MM.1S (cell line): Measurements from ENCODE around the gene DZIP1.

ENCODE experiments used
- DNase-seq: peaks from one replicate; pipeline ENCODE4 v3.0.0-alpha.2; 2015
- H2AFZ ChIP-seq: fragments of 300-600 bp; sonication (generic); 2 replicates; pipeline ENCODE4 v1.6.0; 2016; ENCODE audit warnings: antibody characterized with exemption, low read length
- H3F3A ChIP-seq: fragments of 300-600 bp; sonication (generic); 2 replicates; pipeline ENCODE4 v1.6.1; 2016; ENCODE audit warnings: mild to moderate bottlenecking, antibody characterized with exemption, low read length, moderate library complexity, mixed read lengths; ENCODE audit not compliant: insufficient read depth
- H3K27ac ChIP-seq: fragments of 300-600 bp; sonication (generic); 2 replicates; pipeline ENCODE4 v1.5.1; 2016; ENCODE audit warnings: mild to moderate bottlenecking, low read length
- H3K27me3 ChIP-seq: fragments of 300-600 bp; sonication (generic); replicated peaks from 2 replicates; pipeline ENCODE4 v1.6.0; 2016; ENCODE audit warnings: low read length; ENCODE audit not compliant: insufficient read depth
- H3K36me3 ChIP-seq: fragments of 300-600 bp; sonication (generic); replicated peaks from 2 replicates; pipeline ENCODE4 v1.6.1; 2016; ENCODE audit warnings: mild to moderate bottlenecking, low read length, mixed read lengths; ENCODE audit not compliant: insufficient read depth
- H3K4me1 ChIP-seq: fragments of 300-600 bp; sonication (generic); 2 replicates; pipeline ENCODE4 v1.6.1; 2016; ENCODE audit warnings: low read length, mixed read lengths
- H3K4me2 ChIP-seq: fragments of 300-600 bp; sonication (generic); 2 replicates; pipeline ENCODE4 v1.6.0; 2016; ENCODE audit warnings: low read depth, low read length
- H3K4me3 ChIP-seq: fragments of 300-600 bp; sonication (generic); 2 replicates; pipeline ENCODE4 v1.5.1; 2016; ENCODE audit warnings: low read length, mixed read lengths
- H3K79me2 ChIP-seq: fragments of 300-600 bp; sonication (generic); 2 replicates; pipeline ENCODE4 v1.6.1; 2016; ENCODE audit warnings: mixed run types, low read length, mixed read lengths
- H3K9ac ChIP-seq: fragments of 300-600 bp; sonication (generic); 2 replicates; pipeline ENCODE4 v1.6.1; 2016; ENCODE audit warnings: low read length, mixed read lengths
- H3K9me2 ChIP-seq: fragments of 300-600 bp; sonication (generic); replicated peaks from 2 replicates; pipeline ENCODE4 v1.6.1; 2016; ENCODE audit warnings: mild to moderate bottlenecking, low read length, mixed read lengths; ENCODE audit not compliant: insufficient read depth
- H3K9me3 ChIP-seq: fragments of 300-600 bp; sonication (generic); replicated peaks from 2 replicates; pipeline ENCODE4 v1.6.1; 2016; ENCODE audit warnings: mild to moderate bottlenecking, low read length, mixed read lengths; ENCODE audit not compliant: insufficient read depth
- H4K20me1 ChIP-seq: fragments of 300-600 bp; sonication (generic); 2 replicates; pipeline ENCODE4 v1.6.1; 2016; ENCODE audit warnings: mild to moderate bottlenecking, low read length, moderate library complexity, mixed read lengths; ENCODE audit not compliant: insufficient read depth
- EZH2 ChIP-seq: fragments of 300-600 bp; sonication (generic); optimal IDR thresholded peaks from 2 replicates; pipeline ENCODE3; 2017; ENCODE audit warnings: low read depth, mild to moderate bottlenecking, antibody characterized with exemption, low read length, mixed read lengths
- EZH2phosphoT487 ChIP-seq: fragments of 300-600 bp; sonication (generic); IDR thresholded peaks from 2 replicates; pipeline ENCODE4 v1.6.1; 2018; ENCODE audit warnings: antibody characterized with exemption, low read length
- TF ChIP-seq, protein P1 (sequence below): fragments of 300-600 bp; sonication (generic); IDR thresholded peaks from 2 replicates; pipeline ENCODE4 v1.5.1; 2016; ENCODE audit warnings: antibody characterized with exemption, low read length, mixed read lengths

The DZIP1 gene

DNA sequence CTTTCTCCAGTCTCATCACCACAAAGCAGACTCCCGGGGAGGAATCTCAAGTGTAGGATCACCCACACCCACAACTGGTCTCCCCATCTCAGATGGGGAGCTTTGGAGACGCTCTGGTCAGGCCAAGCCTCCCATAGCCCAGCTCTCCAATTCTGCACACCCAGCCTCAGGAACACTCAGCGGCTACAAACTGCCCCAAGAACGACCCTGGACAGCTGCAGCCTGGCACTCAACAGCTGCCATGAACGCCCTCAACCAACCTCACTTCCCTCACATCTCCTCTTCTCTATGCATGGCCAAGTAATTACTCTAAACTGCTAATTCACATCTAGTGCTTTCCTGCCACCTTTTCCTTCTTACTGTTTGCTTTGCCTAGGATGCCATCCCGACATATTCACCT, 42.6 kb downstream of the DZIP1 start:
- no peaks in the 10 kb centered on the region for H3F3A ChIP-seq
- H3K4me3 ChIP-seq, result no peak overlapping the region
- H4K20me1 ChIP-seq, result no peaks in the 10 kb centered on the region
- no peaks in the 10 kb centered on the region for H3K79me2 ChIP-seq
- H3K9me2 ChIP-seq, result no peaks in the 10 kb centered on the region
- no peak overlapping the region for H2AFZ ChIP-seq
- TF ChIP-seq, protein P1, sequence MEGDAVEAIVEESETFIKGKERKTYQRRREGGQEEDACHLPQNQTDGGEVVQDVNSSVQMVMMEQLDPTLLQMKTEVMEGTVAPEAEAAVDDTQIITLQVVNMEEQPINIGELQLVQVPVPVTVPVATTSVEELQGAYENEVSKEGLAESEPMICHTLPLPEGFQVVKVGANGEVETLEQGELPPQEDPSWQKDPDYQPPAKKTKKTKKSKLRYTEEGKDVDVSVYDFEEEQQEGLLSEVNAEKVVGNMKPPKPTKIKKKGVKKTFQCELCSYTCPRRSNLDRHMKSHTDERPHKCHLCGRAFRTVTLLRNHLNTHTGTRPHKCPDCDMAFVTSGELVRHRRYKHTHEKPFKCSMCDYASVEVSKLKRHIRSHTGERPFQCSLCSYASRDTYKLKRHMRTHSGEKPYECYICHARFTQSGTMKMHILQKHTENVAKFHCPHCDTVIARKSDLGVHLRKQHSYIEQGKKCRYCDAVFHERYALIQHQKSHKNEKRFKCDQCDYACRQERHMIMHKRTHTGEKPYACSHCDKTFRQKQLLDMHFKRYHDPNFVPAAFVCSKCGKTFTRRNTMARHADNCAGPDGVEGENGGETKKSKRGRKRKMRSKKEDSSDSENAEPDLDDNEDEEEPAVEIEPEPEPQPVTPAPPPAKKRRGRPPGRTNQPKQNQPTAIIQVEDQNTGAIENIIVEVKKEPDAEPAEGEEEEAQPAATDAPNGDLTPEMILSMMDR, result no peak
- TF ChIP-seq EZH2phosphoT487, result no peak
- TF ChIP-seq EZH2, result no peak
- H3K9ac ChIP-seq, result no peak overlapping the region
- no peaks in the 10 kb centered on the region for H3K36me3 ChIP-seq
- no peaks in the 10 kb centered on the region for H3K9me3 ChIP-seq
- H3K4me1 ChIP-seq, result no peaks in the 10 kb centered on the region
- no peak overlapping the region for H3K4me2 ChIP-seq
- no peak overlapping the region for H3K27ac ChIP-seq
- no peaks in the 10 kb centered on the region for H3K27me3 ChIP-seq
- no peak for DNase-seq

DNA sequence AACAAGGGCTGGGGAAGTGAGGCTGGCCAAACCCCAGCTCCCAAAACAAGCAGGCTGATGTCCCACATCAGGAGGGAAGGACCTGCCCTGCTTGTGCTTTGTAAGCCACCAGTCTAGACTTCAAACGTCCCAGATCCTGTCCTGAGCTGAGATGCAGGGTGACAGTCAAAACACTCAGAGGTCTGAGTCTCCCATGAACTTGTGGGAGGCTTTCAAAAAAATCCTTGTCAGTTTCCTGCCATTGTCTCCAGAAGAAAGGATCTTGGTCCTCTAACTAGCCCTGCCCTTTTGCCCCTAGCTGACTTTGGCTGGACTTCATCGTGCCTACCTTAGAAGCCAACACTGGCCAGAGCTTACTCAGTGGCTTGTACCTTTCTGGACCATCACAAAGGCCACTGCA, 43.3 kb downstream of the DZIP1 start:
- H3K9me3 ChIP-seq, result no peaks in the 10 kb centered on the region
- no peaks in the 10 kb centered on the region for H3K36me3 ChIP-seq
- no peak for TF ChIP-seq EZH2phosphoT487
- TF ChIP-seq, protein P1, result no peak
- TF ChIP-seq EZH2, result no peak
- H2AFZ ChIP-seq, result no peak overlapping the region
- no peaks in the 10 kb centered on the region for H3F3A ChIP-seq
- no peak overlapping the region for H3K27ac ChIP-seq
- H3K4me1 ChIP-seq, result no peaks in the 10 kb centered on the region
- no peaks in the 10 kb centered on the region for H3K9me2 ChIP-seq
- DNase-seq, result no peak
- H3K9ac ChIP-seq, result no peak overlapping the region
- H3K4me2 ChIP-seq, result no peak overlapping the region
- no peaks in the 10 kb centered on the region for H3K27me3 ChIP-seq
- H3K4me3 ChIP-seq, result no peak overlapping the region
- H4K20me1 ChIP-seq, result no peaks in the 10 kb centered on the region
- H3K79me2 ChIP-seq, result no peaks in the 10 kb centered on the region

DNA sequence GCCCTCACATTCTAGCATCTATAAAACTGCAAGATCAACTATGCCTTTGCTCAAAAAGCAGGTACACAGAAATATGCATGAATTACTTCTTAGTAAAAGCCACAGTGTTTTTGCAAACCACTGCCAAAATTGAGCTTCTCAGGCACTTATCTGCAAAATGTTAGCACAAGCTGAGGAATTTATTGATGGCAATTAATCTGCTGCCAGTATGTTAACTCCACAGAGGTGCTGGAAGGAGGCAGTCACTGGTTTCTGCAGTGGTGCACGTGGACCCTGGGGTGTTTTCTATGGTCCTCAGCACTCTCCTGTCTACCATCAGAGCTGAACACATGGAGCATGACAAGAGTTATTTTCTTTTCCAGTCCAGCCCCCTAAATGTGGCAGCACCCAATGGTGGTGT, 47.8 kb downstream of the DZIP1 start:
- H3F3A ChIP-seq, result no peaks in the 10 kb centered on the region
- H4K20me1 ChIP-seq, result no peaks in the 10 kb centered on the region
- no peaks in the 10 kb centered on the region for H3K36me3 ChIP-seq
- TF ChIP-seq, protein P1, result no peak
- no peak for TF ChIP-seq EZH2phosphoT487
- no peak for TF ChIP-seq EZH2
- no peak overlapping the region for H3K27ac ChIP-seq
- no peaks in the 10 kb centered on the region for H3K9me3 ChIP-seq
- no peak overlapping the region for H3K9ac ChIP-seq
- no peaks in the 10 kb centered on the region for H3K79me2 ChIP-seq
- no peaks in the 10 kb centered on the region for H3K9me2 ChIP-seq
- no peaks in the 10 kb centered on the region for H3K4me1 ChIP-seq
- no peak overlapping the region for H2AFZ ChIP-seq
- H3K27me3 ChIP-seq, result no peaks in the 10 kb centered on the region
- no peak overlapping the region for H3K4me2 ChIP-seq
- no peak for DNase-seq
- H3K4me3 ChIP-seq, result no peak overlapping the region
